BLaER1 (cell line): ENCODE data around the gene RASGEF1B.
"Not testable (repeated sequence)": the region's sequence is repeated elsewhere in the genome, so short reads cannot be mapped to it uniquely, and the experiment has no call there.

Experiments
- H3K27ac ChIP-seq: shearing (Covaris generic); formaldehyde crosslinking; 2 replicates; pipeline ENCODE4 v1.8.1; 2022
- H3K27me3 ChIP-seq: shearing (Covaris generic); formaldehyde crosslinking; 2 replicates; pipeline ENCODE4 v1.8.1; 2022
- H3K36me3 ChIP-seq: shearing (Covaris generic); formaldehyde crosslinking; 2 replicates; pipeline ENCODE4 v1.8.1; 2022
- H3K4me1 ChIP-seq: shearing (Covaris generic); formaldehyde crosslinking; 2 replicates; pipeline ENCODE4 v1.8.1; 2022
- H3K4me2 ChIP-seq: shearing (Covaris generic); formaldehyde crosslinking; 2 replicates; pipeline ENCODE4 v1.8.1; 2022
- H3K4me3 ChIP-seq: shearing (Covaris generic); formaldehyde crosslinking; 2 replicates; pipeline ENCODE4 v1.8.1; 2022
- H3K9ac ChIP-seq: shearing (Covaris generic); formaldehyde crosslinking; 2 replicates; pipeline ENCODE4 v1.8.1; 2022
- H3K9me3 ChIP-seq: shearing (Covaris generic); formaldehyde crosslinking; 2 replicates; pipeline ENCODE4 v1.8.1; 2022
- H4K20me1 ChIP-seq: shearing (Covaris generic); formaldehyde crosslinking; 2 replicates; pipeline ENCODE4 v1.8.1; 2022
- Cebpa-rat ChIP-seq: shearing (Covaris generic); IDR thresholded peaks from 2 replicates; pipeline ENCODE4 v1.8.1; 2022

Gene RASGEF1B

DNA sequence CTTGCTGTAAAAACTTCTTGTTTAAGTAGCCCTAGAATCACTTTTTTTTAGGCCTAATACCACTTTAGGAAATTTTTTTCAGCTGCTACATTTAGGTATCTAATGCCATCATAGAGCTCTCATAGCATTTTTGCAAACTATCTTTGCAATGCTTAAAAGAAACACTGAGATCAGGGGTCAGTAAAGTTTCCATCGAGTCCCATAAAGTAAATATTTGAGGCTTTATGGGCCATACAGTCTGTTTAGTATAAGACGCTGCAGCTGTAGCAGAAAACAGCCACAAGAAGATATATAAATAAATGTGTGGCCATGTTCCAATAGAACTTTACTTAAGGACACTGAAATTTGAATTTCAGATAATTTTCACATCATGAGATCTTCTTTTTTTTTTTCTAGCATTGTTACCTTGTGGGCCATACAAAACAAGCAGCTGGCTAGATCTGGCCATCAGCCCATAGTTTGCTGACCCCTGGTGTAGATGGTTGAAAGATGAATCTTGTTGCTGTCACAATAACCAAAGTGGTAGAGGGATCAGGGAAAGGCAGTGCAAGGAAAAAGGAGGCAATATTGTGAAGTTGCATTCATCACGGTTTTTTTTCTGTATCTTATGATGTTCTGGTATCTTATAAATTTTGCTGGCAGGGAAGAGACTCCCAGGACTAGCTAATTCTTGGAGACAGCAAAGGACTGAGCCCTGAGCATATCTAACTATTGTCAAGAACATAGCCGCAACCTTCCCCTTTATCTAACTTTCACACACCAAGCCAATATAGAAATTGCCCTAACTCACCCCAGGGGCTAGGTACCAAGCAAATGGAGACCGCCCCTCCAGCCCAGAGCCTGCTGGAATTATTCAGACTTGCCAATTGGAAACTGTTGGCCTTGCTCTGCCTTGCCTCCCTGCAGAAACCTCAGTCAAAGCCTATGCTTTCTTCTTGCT is 46.6 kb downstream of the RASGEF1B start:
- H3K4me1 ChIP-seq, result no peaks in the 10 kb centered on the region
- TF ChIP-seq Cebpa-rat, result no peak
- H3K4me2 ChIP-seq, result no peak overlapping the region
- H3K36me3 ChIP-seq, result peaks cover 8% of the 10 kb centered on the region; the same call in 1 of the 2 replicates
- H3K9ac ChIP-seq, result no peak overlapping the region
- H4K20me1 ChIP-seq, result no peaks in the 10 kb centered on the region
- H3K27ac ChIP-seq, result no peak overlapping the region
- H3K27me3 ChIP-seq, result no peaks in the 10 kb centered on the region
- peaks cover 10% of the 10 kb centered on the region for H3K9me3 ChIP-seq
- no peak overlapping the region for H3K4me3 ChIP-seq

DNA sequence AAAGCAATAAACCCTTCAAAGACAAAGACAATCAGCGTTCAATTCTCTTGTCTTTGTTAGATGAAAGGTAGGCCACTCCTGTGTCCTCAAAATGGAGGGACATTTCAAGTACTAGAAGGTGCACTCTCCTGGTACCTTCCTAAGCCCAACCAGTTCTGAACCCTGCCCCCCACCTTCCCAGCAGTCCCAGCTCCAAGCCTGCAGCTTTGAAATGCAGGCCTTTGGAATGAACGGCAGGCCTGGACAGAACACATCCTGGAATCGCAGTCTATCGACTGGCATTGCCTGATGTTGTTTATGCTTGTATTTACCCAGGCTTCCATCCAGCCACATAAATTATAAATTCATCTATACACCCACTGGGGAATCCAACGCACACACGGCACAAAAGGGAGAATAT is 47.4 kb downstream of the RASGEF1B start:
- no peak overlapping the region for H3K27ac ChIP-seq
- H3K9me3 ChIP-seq, result 0 out of 2 replicates have a peak, but pooled peaks cover 2% of the 10 kb centered on the region
- TF ChIP-seq Cebpa-rat, result no peak
- no peak overlapping the region for H3K4me2 ChIP-seq
- no peaks in the 10 kb centered on the region for H3K4me1 ChIP-seq
- no peak overlapping the region for H3K9ac ChIP-seq
- no peaks in the 10 kb centered on the region for H4K20me1 ChIP-seq
- peaks cover 1% of the 10 kb centered on the region; the same call in 1 of the 2 replicates for H3K36me3 ChIP-seq
- no peaks in the 10 kb centered on the region for H3K27me3 ChIP-seq
- H3K4me3 ChIP-seq, result no peak overlapping the region

DNA sequence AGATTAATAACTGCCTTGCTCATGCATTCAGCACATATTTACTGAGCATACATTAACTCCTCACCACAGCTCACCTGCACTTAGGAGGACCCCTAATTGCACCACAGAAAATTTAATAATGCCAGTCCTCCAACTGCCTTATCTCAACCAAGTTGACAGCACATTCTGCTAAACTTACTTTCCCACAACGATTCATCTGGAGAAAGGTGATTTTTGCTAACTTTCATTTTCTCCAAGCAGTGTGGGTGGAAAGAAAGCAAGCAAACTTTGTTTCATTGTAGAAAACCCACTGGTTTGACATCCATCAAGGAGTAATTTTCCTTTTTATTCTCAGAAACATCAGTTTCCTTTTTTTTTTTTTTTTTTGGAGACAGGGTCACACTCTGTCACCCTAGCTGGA is 49.1 kb downstream of the RASGEF1B start:
- no peaks in the 10 kb centered on the region for H4K20me1 ChIP-seq
- no peaks in the 10 kb centered on the region for H3K9me3 ChIP-seq
- no peaks in the 10 kb centered on the region for H3K27me3 ChIP-seq
- H3K4me3 ChIP-seq, result no peak overlapping the region
- no peak overlapping the region for H3K27ac ChIP-seq
- H3K4me2 ChIP-seq, result no peak overlapping the region
- no peaks in the 10 kb centered on the region for H3K4me1 ChIP-seq
- no peak overlapping the region for H3K9ac ChIP-seq
- no peak for TF ChIP-seq Cebpa-rat
- H3K36me3 ChIP-seq, result no peaks in the 10 kb centered on the region

DNA sequence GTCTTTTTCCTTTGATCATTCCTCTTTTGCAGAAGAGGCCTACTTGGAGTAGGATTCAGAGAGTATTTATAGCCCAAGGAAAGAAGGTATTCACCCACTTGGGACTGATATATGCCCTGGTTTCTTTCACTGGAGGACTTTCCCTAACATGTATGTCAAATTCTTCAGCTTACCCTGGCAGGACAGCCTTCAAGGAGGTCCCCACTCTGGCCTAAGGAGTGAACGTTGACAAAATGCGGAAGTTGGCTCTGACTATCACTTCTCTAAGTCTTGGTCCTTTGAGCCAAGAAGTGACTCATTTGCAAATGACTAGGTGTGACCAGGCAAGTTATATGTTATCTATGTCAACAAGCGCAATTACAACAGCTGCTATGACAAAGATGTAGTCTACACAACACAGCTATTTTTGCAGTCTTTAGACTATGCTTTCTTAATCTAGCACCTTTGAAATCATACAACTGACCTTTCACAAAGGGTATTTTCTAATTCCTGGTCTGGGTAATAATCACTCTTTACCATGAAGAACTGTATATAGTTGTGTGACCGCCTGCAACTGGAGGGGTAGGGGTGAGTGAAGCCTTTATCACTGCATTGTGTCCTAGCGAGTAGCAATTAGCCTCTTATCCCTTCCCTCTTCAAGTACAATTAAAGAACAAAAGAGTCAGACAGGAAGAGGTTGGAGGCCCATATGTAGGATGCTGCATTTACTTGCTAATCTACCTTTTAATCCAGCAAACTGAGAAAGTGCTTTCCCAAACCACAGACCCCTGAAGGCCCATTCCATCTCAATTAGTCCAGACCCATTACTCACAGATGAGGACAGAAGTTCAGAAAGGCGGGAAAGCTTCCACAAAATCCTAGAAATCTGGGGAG is 50.1 kb downstream of the RASGEF1B start:
- Histone ChIP-seq H3K4me2 (no peak overlapping the region), H3K4me3 (no peak overlapping the region), H3K27me3 (no peaks in the 10 kb centered on the region), H3K9ac (no peak overlapping the region), H3K27ac (no peak overlapping the region), H3K9me3 (no peaks in the 10 kb centered on the region), H3K36me3 (no peaks in the 10 kb centered on the region), H3K4me1 (no peaks in the 10 kb centered on the region), H4K20me1 (no peaks in the 10 kb centered on the region)
- TF ChIP-seq Cebpa-rat, result no peak

DNA sequence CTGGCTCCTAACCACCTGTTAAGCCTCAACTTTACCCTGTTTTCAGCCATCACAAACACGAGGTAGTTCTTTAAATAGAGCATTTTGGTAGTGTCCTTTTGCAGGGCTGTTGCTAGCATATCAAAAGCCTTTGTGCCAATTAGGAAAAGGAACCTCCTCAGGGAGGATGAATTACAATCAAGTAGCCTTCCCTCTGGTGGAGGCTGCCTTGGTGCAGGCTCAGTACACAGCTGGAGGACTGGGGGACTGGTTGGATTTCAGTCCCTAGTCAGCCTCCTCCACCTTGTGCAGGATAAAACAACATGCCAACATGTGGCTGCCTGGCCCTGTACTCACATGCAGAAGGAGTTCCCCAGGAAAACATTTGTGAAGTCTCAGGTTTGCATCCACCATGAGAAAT is 53.1 kb downstream of the RASGEF1B start:
- Histone ChIP-seq H3K9me3 (no peaks in the 10 kb centered on the region), H3K4me3 (no peak overlapping the region), H3K4me2 (no peak overlapping the region), H3K9ac (no peak overlapping the region), H4K20me1 (no peaks in the 10 kb centered on the region), H3K36me3 (no peaks in the 10 kb centered on the region), H3K4me1 (no peaks in the 10 kb centered on the region), H3K27ac (no peak overlapping the region), H3K27me3 (no peaks in the 10 kb centered on the region)
- TF ChIP-seq Cebpa-rat, result no peak

DNA sequence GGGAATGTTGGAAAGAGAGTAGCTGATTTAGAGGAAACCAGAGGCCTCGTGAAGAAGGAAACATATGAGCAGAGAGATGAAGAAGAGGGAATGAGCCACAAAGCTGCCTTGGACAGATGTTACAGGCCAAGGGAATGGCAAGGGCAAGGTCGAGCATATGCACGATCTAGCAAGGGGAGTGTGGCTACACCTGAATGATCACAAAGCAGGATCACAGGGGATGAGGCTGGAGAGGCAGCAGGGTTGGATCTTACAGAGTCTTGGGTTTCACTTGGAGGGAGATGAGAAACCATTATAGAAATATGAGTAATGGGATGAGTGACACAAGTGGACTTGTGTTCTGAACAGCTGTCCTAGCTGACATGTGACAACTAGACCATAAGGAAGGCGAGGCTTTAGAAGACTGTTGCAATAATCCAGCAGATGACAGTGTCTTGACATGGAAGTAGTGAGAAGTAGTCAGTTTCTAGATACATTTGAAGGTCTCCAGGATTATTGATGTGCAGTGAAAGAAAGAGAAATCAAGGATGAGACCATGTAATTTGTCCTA is 58.7 kb downstream of the RASGEF1B start:
- no peak for TF ChIP-seq Cebpa-rat
- no peak overlapping the region for H3K4me2 ChIP-seq
- H3K9me3 ChIP-seq, result no peaks in the 10 kb centered on the region
- H3K27me3 ChIP-seq, result no peaks in the 10 kb centered on the region
- H3K36me3 ChIP-seq, result no peaks in the 10 kb centered on the region
- no peaks in the 10 kb centered on the region for H3K4me1 ChIP-seq
- no peak overlapping the region for H3K9ac ChIP-seq
- no peaks in the 10 kb centered on the region for H4K20me1 ChIP-seq
- no peak overlapping the region for H3K4me3 ChIP-seq
- no peak overlapping the region for H3K27ac ChIP-seq

DNA sequence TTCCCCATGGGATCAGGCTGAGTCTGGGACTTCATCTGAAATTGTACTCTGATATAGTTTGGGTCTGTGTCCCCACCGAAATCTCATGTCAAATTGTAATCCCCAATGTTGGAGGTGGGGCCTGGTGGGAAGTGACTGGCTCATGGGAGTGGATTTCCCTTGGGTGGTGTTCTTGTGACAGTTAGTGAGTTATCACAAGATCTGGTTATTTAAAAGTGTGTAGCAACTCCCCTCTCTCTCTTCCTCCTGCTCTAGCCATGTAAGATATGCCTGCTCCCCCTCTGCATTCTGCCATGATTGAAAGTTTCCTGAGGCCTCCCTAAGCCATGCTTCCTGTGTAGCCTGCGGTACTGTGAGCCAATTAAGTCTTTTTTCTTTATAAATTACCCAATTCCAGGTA is 61.0 kb downstream of the RASGEF1B start:
- no peak overlapping the region for H3K4me2 ChIP-seq
- H3K9ac ChIP-seq, result no peak overlapping the region
- no peaks in the 10 kb centered on the region for H4K20me1 ChIP-seq
- no peaks in the 10 kb centered on the region for H3K36me3 ChIP-seq
- no peak overlapping the region for H3K4me3 ChIP-seq
- H3K27ac ChIP-seq, result no peak overlapping the region
- H3K27me3 ChIP-seq, result no peaks in the 10 kb centered on the region
- H3K9me3 ChIP-seq, result no peaks in the 10 kb centered on the region
- H3K4me1 ChIP-seq, result no peaks in the 10 kb centered on the region
- no peak for TF ChIP-seq Cebpa-rat

DNA sequence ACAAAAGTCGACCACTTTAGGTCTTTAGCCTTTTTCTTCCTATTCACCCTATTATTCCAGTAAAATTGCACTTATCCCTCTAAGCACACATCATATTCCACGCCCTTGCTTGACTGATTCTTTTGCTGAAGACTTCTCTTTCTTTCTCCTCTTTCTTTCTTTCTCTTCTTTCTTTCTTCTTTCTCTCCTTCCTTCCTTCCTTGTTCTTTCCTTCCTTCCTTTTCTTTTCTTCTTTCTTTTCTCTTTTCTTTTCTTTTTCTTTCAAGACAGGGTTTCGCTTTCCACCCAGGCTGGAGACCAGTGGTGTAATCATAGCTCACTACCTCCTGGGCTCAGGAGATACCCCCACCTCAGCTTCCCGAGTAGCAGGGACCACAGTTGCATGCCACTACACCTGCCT is 61.9 kb downstream of the RASGEF1B start:
- Histone ChIP-seq H3K4me2 (no peak overlapping the region), H4K20me1 (no peaks in the 10 kb centered on the region), H3K27ac (no peak overlapping the region), H3K27me3 (no peaks in the 10 kb centered on the region), H3K9me3 (no peaks in the 10 kb centered on the region), H3K36me3 (no peaks in the 10 kb centered on the region), H3K4me3 (no peak overlapping the region), H3K4me1 (no peaks in the 10 kb centered on the region), H3K9ac (no peak overlapping the region)
- TF ChIP-seq Cebpa-rat, result no peak

DNA sequence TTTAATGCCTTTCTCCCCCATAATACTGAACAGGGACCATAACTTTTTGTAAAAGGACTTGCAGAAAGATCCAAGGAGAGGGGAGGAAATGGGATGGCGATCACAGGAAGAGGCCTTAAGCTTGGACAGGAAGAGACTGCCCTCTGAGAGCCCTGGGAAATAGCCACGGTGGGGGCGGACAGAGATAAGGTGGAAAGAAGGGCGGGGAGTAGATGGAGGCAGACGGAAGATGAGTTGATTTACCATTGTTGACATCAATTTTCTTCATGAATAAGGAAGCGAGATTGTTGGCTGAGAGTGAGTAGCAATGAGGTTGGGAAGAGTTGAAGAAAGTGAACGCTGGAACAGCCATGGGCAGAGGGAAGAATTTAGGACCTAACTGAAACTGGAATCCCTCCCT is 63.4 kb downstream of the RASGEF1B start:
- no peaks in the 10 kb centered on the region for H4K20me1 ChIP-seq
- H3K9me3 ChIP-seq, result no peaks in the 10 kb centered on the region
- no peak overlapping the region for H3K9ac ChIP-seq
- no peaks in the 10 kb centered on the region for H3K27me3 ChIP-seq
- no peak overlapping the region for H3K27ac ChIP-seq
- H3K4me1 ChIP-seq, result no peaks in the 10 kb centered on the region
- no peak overlapping the region for H3K4me3 ChIP-seq
- TF ChIP-seq Cebpa-rat, result no peak
- H3K4me2 ChIP-seq, result no peak overlapping the region
- no peaks in the 10 kb centered on the region for H3K36me3 ChIP-seq

DNA sequence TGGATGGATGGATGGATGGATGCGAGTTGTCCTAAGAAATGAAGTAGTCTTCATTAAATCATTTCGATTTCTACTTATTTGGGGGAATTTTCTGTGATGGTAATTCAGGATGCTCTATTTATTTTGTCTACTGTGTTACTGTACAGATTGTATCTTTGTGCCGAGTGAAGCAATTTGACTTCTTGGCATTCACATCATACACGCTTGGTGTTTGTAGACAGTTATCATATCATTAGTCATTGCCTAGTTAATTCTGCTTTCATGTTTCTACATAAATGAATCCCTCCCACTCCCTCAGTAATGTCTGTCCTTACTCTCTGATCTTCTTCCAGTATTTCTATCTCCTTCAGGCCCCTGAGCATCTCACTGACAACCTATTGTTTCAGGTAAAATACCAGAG is 64.0 kb downstream of the RASGEF1B start:
- TF ChIP-seq Cebpa-rat, result no peak
- H4K20me1 ChIP-seq, result no peaks in the 10 kb centered on the region

DNA sequence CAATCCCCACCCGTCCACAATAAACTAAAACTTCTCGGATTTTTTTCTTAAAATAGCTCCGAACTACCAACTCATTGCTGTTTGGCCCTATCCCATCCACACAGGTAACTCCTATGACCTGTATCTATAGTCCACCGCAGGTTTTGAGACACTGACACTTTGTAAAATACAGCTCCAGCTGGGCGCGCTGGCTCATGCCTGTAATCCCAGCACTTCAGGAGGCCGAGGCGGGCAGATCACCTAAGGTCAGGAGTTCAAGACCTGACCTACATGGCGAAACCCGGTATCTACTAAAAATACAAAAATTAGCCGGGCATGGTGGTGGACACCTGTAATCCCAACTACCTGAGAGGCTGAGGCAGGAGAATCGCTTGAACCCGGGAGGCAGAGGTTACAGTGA is 65.2 kb downstream of the RASGEF1B start:
- H3K4me1 ChIP-seq, H3K9me3 ChIP-seq, H3K9ac ChIP-seq, H3K36me3 ChIP-seq, H3K4me2 ChIP-seq, H3K27ac ChIP-seq, H4K20me1 ChIP-seq, H3K27me3 ChIP-seq, H3K4me3 ChIP-seq: not testable (repeated sequence)

More for the DNA sequence above, 64.0 kb downstream of the RASGEF1B start:
- no peaks in the 10 kb centered on the region for H3K36me3 ChIP-seq
- H3K27me3 ChIP-seq, result no peaks in the 10 kb centered on the region
- no peak overlapping the region for H3K9ac ChIP-seq
- no peaks in the 10 kb centered on the region for H3K9me3 ChIP-seq
- H3K4me1 ChIP-seq, result no peaks in the 10 kb centered on the region
- no peak overlapping the region for H3K27ac ChIP-seq
- H3K4me2 ChIP-seq, result no peak overlapping the region
- no peak overlapping the region for H3K4me3 ChIP-seq
